HEK293 (cell line): ENCODE data around the gene MAP3K13.
A peak's percentile ranks its signal among the peaks of the same experiment; 100 is the strongest.
"Not testable (repeated sequence)": the region's sequence is repeated elsewhere in the genome, so short reads cannot be mapped to it uniquely, and the experiment has no call there.

ENCODE experiments used
- CTCF ChIA-PET: fragments of 350-600 bp; formaldehyde crosslinking; extraction: SDS; loops from one replicate; lab custom pipeline; 2021; ENCODE audit warnings: antibody characterized with exemption; lab: Yijun Ruan, JAX
- POLR2A ChIA-PET: fragments of 300-600 bp; formaldehyde crosslinking; extraction: SDS; loops from one replicate; lab custom pipeline; 2020; ENCODE audit warnings: antibody characterized with exemption, inconsistent platforms; lab: Yijun Ruan, JAX
- H3K27ac ChIP-seq: fragments of 200-500 bp; sonication (Bioruptor generic); 2 replicates; pipeline ENCODE4 v1.5.1; 2014; ENCODE audit warnings: low read depth, low read length, control low read depth, inconsistent platforms; ENCODE audit errors: extremely low read depth
- H3K36me3 ChIP-seq, 2 experiments: fragments of 200-500 bp in 1 of 2; sonication (Bioruptor generic) in 1 of 2; 1 replicate in 1 of 2; 2 replicates in 1 of 2; pipeline ENCODE4 v1.5.1; 2014 to 2017; ENCODE audit warnings: inconsistent platforms in 2 of 2, low read length in 2 of 2; ENCODE audit not compliant: control insufficient read depth in 2 of 2, insufficient read depth in 1 of 2
- H3K4me1 ChIP-seq: fragments of 200-500 bp; sonication (Bioruptor generic); 2 replicates; pipeline ENCODE4 v1.5.1; 2014; ENCODE audit warnings: mild to moderate bottlenecking, low read length, inconsistent platforms; ENCODE audit not compliant: control insufficient read depth, insufficient read depth
- H3K4me3 ChIP-seq: 2 replicates; pipeline ENCODE4 v1.5.1; 2011; ENCODE audit warnings: low read depth, mild to moderate bottlenecking, control low read depth, low read length, moderate library complexity
- H3K9me3 ChIP-seq: fragments of 200-500 bp; sonication (Bioruptor generic); 2 replicates; pipeline ENCODE4 v1.5.1; 2014; ENCODE audit warnings: low read depth, low read length, inconsistent platforms; ENCODE audit not compliant: control insufficient read depth, insufficient read depth
- GFI1B ChIP-seq: fragments of 450-650 bp; formaldehyde crosslinking; IDR thresholded peaks from 2 replicates; pipeline ENCODE4 v1.5.1; 2016; ENCODE audit warnings: missing biosample characterization, missing genetic modification characterization
- GLI2 ChIP-seq: fragments of 450-650 bp; formaldehyde crosslinking; IDR thresholded peaks from 2 replicates; pipeline ENCODE4; 2017; ENCODE audit warnings: missing biosample characterization, missing genetic modification characterization, low read depth, borderline replicate concordance
- IKZF3 ChIP-seq: fragments of 450-650 bp; IDR thresholded peaks from 2 replicates; pipeline ENCODE4 v1.5.0; 2018; ENCODE audit warnings: missing biosample characterization, mild to moderate bottlenecking, missing genetic modification characterization, moderate library complexity
- KLF16 ChIP-seq: fragments of 450-650 bp; formaldehyde crosslinking; IDR thresholded peaks from 2 replicates; pipeline ENCODE4 v1.5.1; 2017; ENCODE audit warnings: missing biosample characterization, missing genetic modification characterization
- KLF9 ChIP-seq: fragments of 450-650 bp; formaldehyde crosslinking; IDR thresholded peaks from 2 replicates; pipeline ENCODE4 v1.5.1; 2016; ENCODE audit warnings: missing biosample characterization, missing genetic modification characterization, low read depth
- MZF1 ChIP-seq: fragments of 450-650 bp; formaldehyde crosslinking; IDR thresholded peaks from 2 replicates; pipeline ENCODE4 v1.5.1; 2017; ENCODE audit warnings: missing biosample characterization, missing genetic modification characterization, borderline replicate concordance
- SALL2 ChIP-seq: fragments of 450-650 bp; formaldehyde crosslinking; IDR thresholded peaks from 2 replicates; pipeline ENCODE4 v1.5.0; 2017; ENCODE audit warnings: missing biosample characterization, mild to moderate bottlenecking, missing genetic modification characterization, borderline replicate concordance
- ZBTB26 ChIP-seq: fragments of 450-650 bp; formaldehyde crosslinking; optimal IDR thresholded peaks from 2 replicates; pipeline ENCODE3; 2016; ENCODE audit warnings: missing biosample characterization, mild to moderate bottlenecking, missing genetic modification characterization
- ZBTB7A ChIP-seq: fragments of 450-650 bp; formaldehyde crosslinking; IDR thresholded peaks from 2 replicates; pipeline ENCODE4 v1.5.1; 2016; ENCODE audit warnings: low read depth, missing biosample characterization, missing genetic modification characterization
- ZNF121 ChIP-seq: fragments of 450-650 bp; formaldehyde crosslinking; IDR thresholded peaks from 2 replicates; pipeline ENCODE4 v1.5.1; 2016; ENCODE audit warnings: missing biosample characterization, missing genetic modification characterization
- ZNF133 ChIP-seq: fragments of 450-650 bp; formaldehyde crosslinking; IDR thresholded peaks from 2 replicates; pipeline ENCODE4 v1.5.1; 2016; ENCODE audit warnings: missing biosample characterization, missing genetic modification characterization
- ZNF146 ChIP-seq: fragments of 450-650 bp; formaldehyde crosslinking; IDR thresholded peaks from 2 replicates; pipeline ENCODE4 v1.5.1; 2016; ENCODE audit warnings: missing biosample characterization, missing genetic modification characterization
- ZNF155 ChIP-seq: fragments of 450-650 bp; formaldehyde crosslinking; IDR thresholded peaks from 2 replicates; pipeline ENCODE4 v1.5.1; 2016; ENCODE audit warnings: missing biosample characterization, missing genetic modification characterization
- ZNF221 ChIP-seq: fragments of 450-650 bp; formaldehyde crosslinking; IDR thresholded peaks from 2 replicates; pipeline ENCODE4 v1.5.1; 2017; ENCODE audit warnings: missing biosample characterization, missing genetic modification characterization, borderline replicate concordance
- ZNF266 ChIP-seq: fragments of 450-650 bp; formaldehyde crosslinking; IDR thresholded peaks from 2 replicates; pipeline ENCODE4 v1.5.1; 2016; ENCODE audit warnings: missing biosample characterization, missing genetic modification characterization, low read depth
- ZNF274 ChIP-seq, 2 experiments: fragments of 200-500 bp in 1 of 2; fragments of 450-650 bp in 1 of 2; sonication (Bioruptor generic) in 1 of 2; formaldehyde crosslinking in 1 of 2; IDR thresholded peaks; 2 replicates each; pipeline versions ENCODE4 v1.5.1 to v1.6.1; 2014 to 2016; ENCODE audit warnings: borderline replicate concordance in 1 of 2, inconsistent platforms in 1 of 2, low read length in 1 of 2, missing biosample characterization in 1 of 2, missing genetic modification characterization in 1 of 2
- ZNF324 ChIP-seq: fragments of 450-650 bp; formaldehyde crosslinking; IDR thresholded peaks from 2 replicates; pipeline ENCODE4 v1.5.1; 2016; ENCODE audit warnings: missing biosample characterization, missing genetic modification characterization
- ZNF354C ChIP-seq: fragments of 450-650 bp; formaldehyde crosslinking; IDR thresholded peaks from 2 replicates; pipeline ENCODE4 v1.5.1; 2016; ENCODE audit warnings: missing biosample characterization, missing genetic modification characterization, low read depth, borderline replicate concordance
- ZNF561 ChIP-seq: fragments of 450-650 bp; IDR thresholded peaks from 2 replicates; pipeline ENCODE4 v1.5.1; 2018; ENCODE audit warnings: missing biosample characterization, missing genetic modification characterization, borderline replicate concordance
- ZNF610 ChIP-seq: fragments of 450-650 bp; formaldehyde crosslinking; IDR thresholded peaks from 2 replicates; pipeline ENCODE4 v1.5.1; 2016; ENCODE audit warnings: missing biosample characterization, missing genetic modification characterization, borderline replicate concordance
- ZNF624 ChIP-seq: fragments of 450-650 bp; formaldehyde crosslinking; IDR thresholded peaks from 2 replicates; pipeline ENCODE4 v1.5.1; 2017; ENCODE audit warnings: missing biosample characterization, missing genetic modification characterization
- ZNF660 ChIP-seq: fragments of 450-650 bp; IDR thresholded peaks from 2 replicates; pipeline ENCODE4 v1.5.1; 2018; ENCODE audit warnings: missing biosample characterization, mild to moderate bottlenecking, missing genetic modification characterization
- ZNF664 ChIP-seq: fragments of 450-650 bp; formaldehyde crosslinking; IDR thresholded peaks from 2 replicates; pipeline ENCODE4 v1.5.1; 2016; ENCODE audit warnings: missing biosample characterization, missing genetic modification characterization
- TF ChIP-seq, protein P1 (sequence below): fragments of 450-650 bp; formaldehyde crosslinking; IDR thresholded peaks from 2 replicates; pipeline ENCODE4 v1.5.1; 2016; ENCODE audit warnings: missing biosample characterization, missing genetic modification characterization
- TF ChIP-seq, protein P2 (sequence below): fragments of 450-650 bp; formaldehyde crosslinking; IDR thresholded peaks from 2 replicates; pipeline ENCODE4 v1.5.1; 2016; ENCODE audit warnings: missing biosample characterization, missing genetic modification characterization, low read depth
- TF ChIP-seq, protein P3 (sequence below): fragments of 450-650 bp; formaldehyde crosslinking; IDR thresholded peaks from 2 replicates; pipeline ENCODE4 v1.5.1; 2016; ENCODE audit warnings: missing biosample characterization, missing genetic modification characterization

MAP3K13 gene

GRCh38 chr3:185382154-185382553, 19.2 kb downstream of the MAP3K13 start:
- POLR2A ChIA-PET: no interaction called here
- Histone ChIP-seq H3K4me3 (no peak overlapping the region), H3K9me3 (no peaks in the 10 kb centered on the region), H3K27ac (no peak overlapping the region), H3K4me1 (no peaks in the 10 kb centered on the region)
- TF ChIP-seq MZF1 (tag by site-specific recombination): no peak
- no peak for TF ChIP-seq ZBTB26 (tag by site-specific recombination)
- TF ChIP-seq ZNF610 (tag by site-specific recombination): no peak
- TF ChIP-seq ZNF664 (tag by site-specific recombination): no peak
- TF ChIP-seq IKZF3 (tag by site-specific recombination): no peak
- no peak for TF ChIP-seq SALL2 (tag by site-specific recombination)
- no peak for TF ChIP-seq ZNF155 (tag by site-specific recombination)
- TF ChIP-seq ZNF274 (IDR thresholded peaks at IDR 0.05; ENCODE audit: low read length): no peak
- TF ChIP-seq ZNF274 (tag by site-specific recombination; IDR thresholded peaks at IDR 0.05; ENCODE audit: borderline replicate concordance): no peak
- no peak for TF ChIP-seq KLF9 (tag by site-specific recombination)
- TF ChIP-seq, all 188 proteins: peak for 0
- H3K36me3 ChIP-seq: no peaks in the 10 kb centered on the region
- CTCF ChIA-PET: no interaction called here

DNA sequence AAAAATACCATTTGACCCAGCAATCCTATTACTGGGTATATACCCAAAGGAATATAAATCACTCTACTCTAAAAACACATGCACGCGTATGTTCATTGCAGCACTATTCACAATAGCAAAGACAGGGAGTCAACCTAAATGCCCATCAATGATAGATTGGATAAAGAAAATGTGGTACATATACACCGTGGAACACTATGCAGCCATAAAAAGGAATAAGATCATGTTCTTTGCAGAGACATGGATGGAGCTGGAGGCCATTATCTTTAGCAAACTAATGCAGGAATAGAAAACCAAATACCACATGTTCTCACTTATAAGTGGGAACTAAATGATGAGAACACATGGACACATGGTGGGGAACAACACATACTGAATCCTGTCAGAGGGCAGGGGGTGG, 23.6 kb downstream of the MAP3K13 start:
- POLR2A ChIA-PET, H3K4me1 ChIP-seq, H3K9me3 ChIP-seq, H3K4me3 ChIP-seq, H3K36me3 ChIP-seq, H3K27ac ChIP-seq: not testable (repeated sequence)
- TF ChIP-seq ZNF146: peak; percentile 37; the same call in 1 of the 2 replicates
- CTCF ChIA-PET: interaction anchor here (0.6 kb wide), 1 partner anchor 84 kb away, joined by 4 read pairs; no protein-coding TSS in a partner anchor

DNA sequence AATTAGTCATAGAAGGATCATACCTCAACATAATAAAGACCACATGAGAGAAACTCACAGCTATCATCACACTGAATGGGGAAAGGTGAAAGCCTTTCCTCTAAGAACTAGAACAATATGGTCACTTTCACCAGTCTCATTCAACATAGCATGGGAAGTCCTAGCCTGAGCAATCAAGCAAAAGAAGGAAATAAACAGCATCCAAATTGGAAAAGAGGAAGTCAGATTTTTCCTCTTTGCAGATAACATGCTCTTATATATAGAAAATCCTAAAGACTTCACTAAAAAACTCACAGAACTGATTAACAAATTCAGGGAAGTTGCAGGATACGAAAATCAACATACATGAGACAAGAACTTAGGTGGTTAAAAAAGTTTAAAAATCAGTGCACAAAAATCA, 24.7 kb downstream of the MAP3K13 start:
- Histone ChIP-seq H3K9me3 (no peaks in the 10 kb centered on the region), H3K4me3 (no peak overlapping the region), H3K36me3 (no peaks in the 10 kb centered on the region), H3K27ac (no peak overlapping the region), H3K4me1 (no peaks in the 10 kb centered on the region)
- CTCF ChIA-PET: interaction anchor here (0.6 to 1.1 kb wide), 2 partner anchors 32 to 172 kb away, joined by 3 to 4 read pairs; no protein-coding TSS in a partner anchor
- POLR2A ChIA-PET: no interaction called here
- TF ChIP-seq GFI1B (tag by site-specific recombination) (no peak), GLI2 (tag by site-specific recombination) (no peak), ZNF354C (tag by site-specific recombination) (no peak), ZNF133 (tag by site-specific recombination) (no peak), ZNF324 (tag by site-specific recombination) (no peak), ZNF121 (no peak), ZNF274 (IDR thresholded peaks at IDR 0.05; ENCODE audit: low read length) (no peak), ZNF274 (tag by site-specific recombination; IDR thresholded peaks at IDR 0.05; ENCODE audit: borderline replicate concordance) (no peak), KLF16 (tag by site-specific recombination) (no peak), ZNF266 (tag by site-specific recombination) (no peak), ZNF221 (tag by site-specific recombination) (no peak), ZNF660 (tag by site-specific recombination) (no peak), ZNF624 (tag by site-specific recombination) (no peak), ZNF561 (tag by site-specific recombination) (no peak), ZBTB7A (no peak)
- TF ChIP-seq, protein P1, sequence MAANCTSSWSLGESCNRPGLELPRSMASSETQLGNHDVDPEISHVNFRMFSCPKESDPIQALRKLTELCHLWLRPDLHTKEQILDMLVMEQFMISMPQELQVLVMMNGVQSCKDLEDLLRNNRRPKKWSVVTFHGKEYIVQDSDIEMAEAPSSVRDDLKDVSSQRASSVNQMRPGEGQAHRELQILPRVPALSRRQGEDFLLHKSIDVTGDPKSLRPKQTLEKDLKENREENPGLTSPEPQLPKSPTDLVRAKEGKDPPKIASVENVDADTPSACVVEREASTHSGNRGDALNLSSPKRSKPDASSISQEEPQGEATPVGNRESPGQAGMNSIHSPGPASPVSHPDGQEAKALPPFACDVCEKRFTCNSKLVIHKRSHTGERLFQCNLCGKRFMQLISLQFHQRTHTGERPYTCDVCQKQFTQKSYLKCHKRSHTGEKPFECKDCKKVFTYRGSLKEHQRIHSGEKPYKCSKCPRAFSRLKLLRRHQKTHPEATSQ (tag by site-specific recombination): no peak
- TF ChIP-seq, protein P2, sequence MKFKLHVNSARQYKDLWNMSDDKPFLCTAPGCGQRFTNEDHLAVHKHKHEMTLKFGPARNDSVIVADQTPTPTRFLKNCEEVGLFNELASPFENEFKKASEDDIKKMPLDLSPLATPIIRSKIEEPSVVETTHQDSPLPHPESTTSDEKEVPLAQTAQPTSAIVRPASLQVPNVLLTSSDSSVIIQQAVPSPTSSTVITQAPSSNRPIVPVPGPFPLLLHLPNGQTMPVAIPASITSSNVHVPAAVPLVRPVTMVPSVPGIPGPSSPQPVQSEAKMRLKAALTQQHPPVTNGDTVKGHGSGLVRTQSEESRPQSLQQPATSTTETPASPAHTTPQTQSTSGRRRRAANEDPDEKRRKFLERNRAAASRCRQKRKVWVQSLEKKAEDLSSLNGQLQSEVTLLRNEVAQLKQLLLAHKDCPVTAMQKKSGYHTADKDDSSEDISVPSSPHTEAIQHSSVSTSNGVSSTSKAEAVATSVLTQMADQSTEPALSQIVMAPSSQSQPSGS (tag by site-specific recombination): no peak
- TF ChIP-seq, protein P3, sequence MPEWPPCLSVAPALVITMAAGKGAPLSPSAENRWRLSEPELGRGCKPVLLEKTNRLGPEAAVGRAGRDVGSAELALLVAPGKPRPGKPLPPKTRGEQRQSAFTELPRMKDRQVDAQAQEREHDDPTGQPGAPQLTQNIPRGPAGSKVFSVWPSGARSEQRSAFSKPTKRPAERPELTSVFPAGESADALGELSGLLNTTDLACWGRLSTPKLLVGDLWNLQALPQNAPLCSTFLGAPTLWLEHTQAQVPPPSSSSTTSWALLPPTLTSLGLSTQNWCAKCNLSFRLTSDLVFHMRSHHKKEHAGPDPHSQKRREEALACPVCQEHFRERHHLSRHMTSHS: no peak
